ENCODE results near the gene LIMK1. TPM values are rescaled to one million over a fixed set of nuclear protein-coding genes. Genes with fewer than 3 reads are reported as not detected.
A peak's percentile ranks its signal among the peaks of the same experiment; 100 is the strongest.

The LIMK1 gene
- polyA plus RNA-seq, 2 of the 4 experiments (the other 2 are of a cell fraction): 17.6 to 28.9 TPM

DNA sequence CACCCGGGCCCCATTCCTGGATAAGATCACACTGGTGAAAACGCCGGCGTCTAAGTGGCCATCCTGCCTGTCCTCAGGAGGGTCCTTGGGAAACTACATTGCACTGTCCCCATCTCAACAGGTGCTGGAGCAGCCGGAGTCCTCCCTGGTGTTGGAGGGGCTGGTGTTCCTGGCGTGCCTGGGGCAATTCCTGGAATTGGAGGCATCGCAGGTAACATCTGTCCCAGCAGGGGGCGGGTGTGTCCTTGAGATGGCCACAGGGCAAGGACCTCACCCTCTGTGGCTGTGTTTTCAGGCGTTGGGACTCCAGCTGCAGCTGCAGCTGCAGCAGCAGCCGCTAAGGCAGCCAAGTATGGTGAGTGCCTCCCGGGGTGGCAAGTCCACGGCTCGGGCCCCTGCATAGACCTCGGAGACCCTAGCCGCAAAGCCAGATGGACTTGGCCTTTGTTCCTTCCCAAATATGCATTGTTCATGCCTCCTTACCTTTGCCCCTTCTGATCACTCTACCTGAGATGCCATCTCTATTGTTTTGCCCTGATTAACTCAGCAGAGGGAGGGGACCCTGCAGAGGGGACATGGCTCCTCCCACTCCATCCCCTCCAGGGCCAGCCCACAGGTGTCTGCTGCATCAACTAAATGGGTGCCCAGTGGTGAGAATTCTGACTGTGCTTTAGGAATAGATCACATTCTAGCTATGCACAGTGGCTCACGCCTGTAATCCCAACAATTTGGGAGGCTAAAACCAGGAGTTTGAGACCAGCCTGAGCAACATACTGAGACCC is 31.8 kb upstream of the LIMK1 start:
- Histone ChIP-seq H3K4me2 (no peak overlapping the region), H3K4me1 (no peaks in the 10 kb centered on the region), H3K27ac (no peak overlapping the region), H3K4me3 (no peak overlapping the region), H3K9me3 (no peaks in the 10 kb centered on the region)
- FAIRE-seq (no peak), DNase-seq (ENCODE audit: low read depth in 1 of 2, low spot score in 1 of 2) (peak; percentile 52 to 57), ATAC-seq (peak; percentile 78 to 86)
- 26% methylated on average over 13 of the region's 16 CpGs for WGBS (ENCODE audit: missing lambda C conversion rate)
- ChIA-PET CTCF (interaction anchor here (0.6 to 1.4 kb wide), 8 partner anchors 8 to 127 kb away, joined by 3 to 5 read pairs (median 3); no protein-coding TSS in a partner anchor), POLR2A (no interaction called here)
- TF ChIP-seq NR3C1 (IDR thresholded peaks at IDR 0.05): no peak
- no peak for TF ChIP-seq EHMT2 (IDR thresholded peaks at IDR 0.05; ENCODE audit: low read depth)
- TF ChIP-seq TFCP2L1 (CRISPR knock-in tag; IDR thresholded peaks at IDR 0.05): no peak
- no peak for TF ChIP-seq POLR2AphosphoS2 (conservative IDR thresholded peaks at IDR 0.05; ENCODE audit: low read length)
- no peak for TF ChIP-seq EP300 (IDR thresholded peaks at IDR 0.05)
- TF ChIP-seq, protein P1, sequence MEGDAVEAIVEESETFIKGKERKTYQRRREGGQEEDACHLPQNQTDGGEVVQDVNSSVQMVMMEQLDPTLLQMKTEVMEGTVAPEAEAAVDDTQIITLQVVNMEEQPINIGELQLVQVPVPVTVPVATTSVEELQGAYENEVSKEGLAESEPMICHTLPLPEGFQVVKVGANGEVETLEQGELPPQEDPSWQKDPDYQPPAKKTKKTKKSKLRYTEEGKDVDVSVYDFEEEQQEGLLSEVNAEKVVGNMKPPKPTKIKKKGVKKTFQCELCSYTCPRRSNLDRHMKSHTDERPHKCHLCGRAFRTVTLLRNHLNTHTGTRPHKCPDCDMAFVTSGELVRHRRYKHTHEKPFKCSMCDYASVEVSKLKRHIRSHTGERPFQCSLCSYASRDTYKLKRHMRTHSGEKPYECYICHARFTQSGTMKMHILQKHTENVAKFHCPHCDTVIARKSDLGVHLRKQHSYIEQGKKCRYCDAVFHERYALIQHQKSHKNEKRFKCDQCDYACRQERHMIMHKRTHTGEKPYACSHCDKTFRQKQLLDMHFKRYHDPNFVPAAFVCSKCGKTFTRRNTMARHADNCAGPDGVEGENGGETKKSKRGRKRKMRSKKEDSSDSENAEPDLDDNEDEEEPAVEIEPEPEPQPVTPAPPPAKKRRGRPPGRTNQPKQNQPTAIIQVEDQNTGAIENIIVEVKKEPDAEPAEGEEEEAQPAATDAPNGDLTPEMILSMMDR (IDR thresholded peaks at IDR 0.05): peak; percentile 42
- peak; percentile 44 for TF ChIP-seq SMC3 (IDR thresholded peaks at IDR 0.05)
- no peak for TF ChIP-seq HEYL (CRISPR knock-in tag; IDR thresholded peaks at IDR 0.05)
- no peak for TF ChIP-seq MAZ (IDR thresholded peaks at IDR 0.05; ENCODE audit: borderline replicate concordance, low read depth, low read length)
- TF ChIP-seq HOXB5 (CRISPR knock-in tag; IDR thresholded peaks at IDR 0.05): no peak
- no peak for TF ChIP-seq CBX2 (IDR thresholded peaks at IDR 0.05; ENCODE audit: borderline replicate concordance, low read depth)
- peak; percentile 55 to 70 for TF ChIP-seq RAD21 (conservative IDR thresholded peaks at IDR 0.05 in 1 of 2, IDR thresholded peaks at IDR 0.05 in 1 of 2)
- TF ChIP-seq POLR2A (IDR thresholded peaks at IDR 0.05; ENCODE audit: low read length): no peak
- no peak for TF ChIP-seq SREBF2 (IDR thresholded peaks at IDR 0.05)
- TF ChIP-seq, protein P2, sequence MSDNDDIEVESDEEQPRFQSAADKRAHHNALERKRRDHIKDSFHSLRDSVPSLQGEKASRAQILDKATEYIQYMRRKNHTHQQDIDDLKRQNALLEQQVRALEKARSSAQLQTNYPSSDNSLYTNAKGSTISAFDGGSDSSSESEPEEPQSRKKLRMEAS (IDR thresholded peaks at IDR 0.05): no peak
- TF ChIP-seq, protein P3, sequence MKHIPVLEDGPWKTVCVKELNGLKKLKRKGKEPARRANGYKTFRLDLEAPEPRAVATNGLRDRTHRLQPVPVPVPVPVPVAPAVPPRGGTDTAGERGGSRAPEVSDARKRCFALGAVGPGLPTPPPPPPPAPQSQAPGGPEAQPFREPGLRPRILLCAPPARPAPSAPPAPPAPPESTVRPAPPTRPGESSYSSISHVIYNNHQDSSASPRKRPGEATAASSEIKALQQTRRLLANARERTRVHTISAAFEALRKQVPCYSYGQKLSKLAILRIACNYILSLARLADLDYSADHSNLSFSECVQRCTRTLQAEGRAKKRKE (CRISPR knock-in tag; IDR thresholded peaks at IDR 0.05; ENCODE audit: low read depth): no peak
- no peak for TF ChIP-seq CHD2 (IDR thresholded peaks at IDR 0.05; ENCODE audit: low read length, partially characterized antibody)
- TF ChIP-seq ZSCAN20 (CRISPR knock-in tag; IDR thresholded peaks at IDR 0.05): no peak
- TF ChIP-seq CHD4 (IDR thresholded peaks at IDR 0.05; ENCODE audit: borderline replicate concordance): no peak
- TF ChIP-seq FOSB (CRISPR knock-in tag; IDR thresholded peaks at IDR 0.05): no peak

DNA sequence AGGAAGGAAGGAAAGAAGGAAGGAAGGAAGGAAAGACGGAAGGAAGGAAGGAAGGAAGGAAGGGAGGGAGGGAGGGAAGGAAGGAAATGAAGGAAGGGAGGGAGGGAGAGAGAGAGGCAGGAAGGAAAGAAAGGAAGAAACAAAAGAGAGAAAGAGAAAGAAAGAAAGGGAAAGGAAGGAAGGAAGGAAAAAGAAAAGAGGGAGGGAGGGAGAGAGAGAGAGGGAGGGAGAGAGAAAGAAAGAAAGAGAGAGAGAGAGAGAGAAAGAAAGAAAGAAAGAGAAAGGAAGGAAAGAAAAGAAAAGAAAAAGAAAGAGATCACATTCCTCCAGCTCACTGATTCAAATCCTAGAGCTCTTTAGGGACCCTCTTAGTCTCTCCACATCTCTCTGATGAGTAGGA is 31.0 kb upstream of the LIMK1 start:
- ATAC-seq (no peak), FAIRE-seq (no peak), DNase-seq (ENCODE audit: low read depth in 1 of 2, low spot score in 1 of 2) (no peak)
- POLR2A ChIA-PET: no interaction called here
- Histone ChIP-seq H3K9me3 (no peaks in the 10 kb centered on the region), H3K27ac (no peak overlapping the region), H3K4me3 (no peak overlapping the region), H3K4me2 (no peak overlapping the region), H3K4me1 (no peaks in the 10 kb centered on the region)
- TF ChIP-seq, protein P4, sequence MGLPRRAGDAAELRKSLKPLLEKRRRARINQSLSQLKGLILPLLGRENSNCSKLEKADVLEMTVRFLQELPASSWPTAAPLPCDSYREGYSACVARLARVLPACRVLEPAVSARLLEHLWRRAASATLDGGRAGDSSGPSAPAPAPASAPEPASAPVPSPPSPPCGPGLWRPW (IDR thresholded peaks at IDR 0.05): no peak
- TF ChIP-seq EP300 (IDR thresholded peaks at IDR 0.05) (no peak), NFE2L2 (conservative IDR thresholded peaks at IDR 0.05; ENCODE audit: low read length) (no peak), MYC (IDR thresholded peaks at IDR 0.05; ENCODE audit: borderline replicate concordance, low read length) (no peak), POLR2A (IDR thresholded peaks at IDR 0.05; ENCODE audit: low read length) (no peak), RAD21 (conservative IDR thresholded peaks at IDR 0.05 in 1 of 2, IDR thresholded peaks at IDR 0.05 in 1 of 2) (no peak), ZFP36 (IDR thresholded peaks at IDR 0.05; ENCODE audit: borderline replicate concordance, partially characterized antibody) (no peak), ZSCAN20 (CRISPR knock-in tag; IDR thresholded peaks at IDR 0.05) (no peak), JUN (IDR thresholded peaks at IDR 0.05) (no peak), RFX5 (IDR thresholded peaks at IDR 0.05) (no peak), SMC3 (IDR thresholded peaks at IDR 0.05) (no peak)
- TF ChIP-seq, protein P5, sequence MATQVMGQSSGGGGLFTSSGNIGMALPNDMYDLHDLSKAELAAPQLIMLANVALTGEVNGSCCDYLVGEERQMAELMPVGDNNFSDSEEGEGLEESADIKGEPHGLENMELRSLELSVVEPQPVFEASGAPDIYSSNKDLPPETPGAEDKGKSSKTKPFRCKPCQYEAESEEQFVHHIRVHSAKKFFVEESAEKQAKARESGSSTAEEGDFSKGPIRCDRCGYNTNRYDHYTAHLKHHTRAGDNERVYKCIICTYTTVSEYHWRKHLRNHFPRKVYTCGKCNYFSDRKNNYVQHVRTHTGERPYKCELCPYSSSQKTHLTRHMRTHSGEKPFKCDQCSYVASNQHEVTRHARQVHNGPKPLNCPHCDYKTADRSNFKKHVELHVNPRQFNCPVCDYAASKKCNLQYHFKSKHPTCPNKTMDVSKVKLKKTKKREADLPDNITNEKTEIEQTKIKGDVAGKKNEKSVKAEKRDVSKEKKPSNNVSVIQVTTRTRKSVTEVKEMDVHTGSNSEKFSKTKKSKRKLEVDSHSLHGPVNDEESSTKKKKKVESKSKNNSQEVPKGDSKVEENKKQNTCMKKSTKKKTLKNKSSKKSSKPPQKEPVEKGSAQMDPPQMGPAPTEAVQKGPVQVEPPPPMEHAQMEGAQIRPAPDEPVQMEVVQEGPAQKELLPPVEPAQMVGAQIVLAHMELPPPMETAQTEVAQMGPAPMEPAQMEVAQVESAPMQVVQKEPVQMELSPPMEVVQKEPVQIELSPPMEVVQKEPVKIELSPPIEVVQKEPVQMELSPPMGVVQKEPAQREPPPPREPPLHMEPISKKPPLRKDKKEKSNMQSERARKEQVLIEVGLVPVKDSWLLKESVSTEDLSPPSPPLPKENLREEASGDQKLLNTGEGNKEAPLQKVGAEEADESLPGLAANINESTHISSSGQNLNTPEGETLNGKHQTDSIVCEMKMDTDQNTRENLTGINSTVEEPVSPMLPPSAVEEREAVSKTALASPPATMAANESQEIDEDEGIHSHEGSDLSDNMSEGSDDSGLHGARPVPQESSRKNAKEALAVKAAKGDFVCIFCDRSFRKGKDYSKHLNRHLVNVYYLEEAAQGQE (IDR thresholded peaks at IDR 0.05): no peak
- TF ChIP-seq, protein P6, sequence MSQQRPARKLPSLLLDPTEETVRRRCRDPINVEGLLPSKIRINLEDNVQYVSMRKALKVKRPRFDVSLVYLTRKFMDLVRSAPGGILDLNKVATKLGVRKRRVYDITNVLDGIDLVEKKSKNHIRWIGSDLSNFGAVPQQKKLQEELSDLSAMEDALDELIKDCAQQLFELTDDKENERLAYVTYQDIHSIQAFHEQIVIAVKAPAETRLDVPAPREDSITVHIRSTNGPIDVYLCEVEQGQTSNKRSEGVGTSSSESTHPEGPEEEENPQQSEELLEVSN (IDR thresholded peaks at IDR 0.05; ENCODE audit: borderline replicate concordance, low read depth): no peak
- CTCF ChIA-PET: interaction anchor here (0.9 to 1.4 kb wide), 6 partner anchors 9 to 154 kb away, joined by 3 to 6 read pairs (median 4); no protein-coding TSS in a partner anchor
- WGBS (ENCODE audit: missing lambda C conversion rate): no CpG with 5 or more reads among the region's 1 CpG
